Pancreas (tissue), 10 donors: ENCODE measurements around the gene CEP250. TPM values are rescaled to one million over a fixed set of nuclear protein-coding genes. Genes with fewer than 3 reads are reported as not detected.

Source experiments
- ATAC-seq, 4 donors: fragments of 200-7000 bp; cut with Tn5 transposase; one replicate each; pipeline versions ENCODE4 v1.8.0 to v1.9.1; 2020; ENCODE audit warnings: mild to moderate bottlenecking in 4 of 4, moderate library complexity in 4 of 4
- DNase-seq, 6 donors: peaks; one replicate each; pipeline ENCODE4 v3.0.0-alpha.2; 2020
- FAIRE-seq: peaks from 2 replicates; lab custom pipeline; 2012; peaks lifted over from hg19 to GRCh38; lab: Jason Lieb, UNC
- H3K27ac ChIP-seq, 4 donors: fragments of 200-600 bp; sonication (generic); 1 replicate in 3 of 4; 2 replicates in 1 of 4; pipeline versions ENCODE4 v1.5.0 to v1.8.0; 2020
- H3K27me3 ChIP-seq, 4 donors: fragments of 200-600 bp; one replicate each; pipeline ENCODE4 v1.8.0; 2021
- H3K36me3 ChIP-seq, 3 donors: fragments of 200-600 bp; sonication (generic) in 1 of 3; one replicate each; pipeline versions ENCODE4 v1.5.0 to v1.8.0; 2020 to 2021
- H3K4me1 ChIP-seq, 3 donors: fragments of 200-600 bp; one replicate each; pipeline ENCODE4 v1.8.0; 2021
- H3K4me3 ChIP-seq, 4 donors: fragments of 200-600 bp; sonication (generic) in 2 of 4; one replicate each; pipeline versions ENCODE4 v1.5.0 to v1.8.0; 2020 to 2021
- H3K9me3 ChIP-seq, 4 donors: fragments of 200-600 bp; one replicate each; pipeline ENCODE4 v1.8.0; 2021
- WGBS, 2 donors: extraction: QIAGEN DNeasy Blood & Tissue Kit; methylation state at CpG; one replicate each; pipeline ENCODE4 v1.1.7; 2013; 5-methylcytosine and 5-hydroxymethylcytosine counted together
- intact Hi-C, 3 donors: fragments of 100-400 bp; cut with DNase I; formaldehyde crosslinking; loops; one replicate each; pipeline versions ENCODE4 v1.11.1 to v1.14.2; 2022
- polyA plus RNA-seq, 2 donors: library from polyadenylated mRNA; stranded (reverse); fragments of 200-250 nt; gene quantifications; one replicate each; pipeline ENCODE4 v1.2.3, GENCODE V29; 2013
- total RNA-seq, 6 donors: library from RNA; stranded (reverse); fragmentation: NEBNext Ultra II Directional in 4 of 6; extraction: Animal tissue kit (Norgen Biotek cat#: 25700) in 4 of 6; gene quantifications; one replicate each; pipeline versions ENCODE4 v1.2.1 to v1.2.4, GENCODE V29; 2021 to 2023
- TF ChIP-seq, protein P1 (sequence below), 4 donors: fragments of 200-600 bp; sonication (generic) in 3 of 4; IDR thresholded peaks; one replicate each; pipeline versions ENCODE4 v1.5.0 to v1.8.0; 2021; ENCODE audit warnings: antibody characterized with exemption in 4 of 4
- donor health status: healthy with polysubstance abuse.
- donor health status: DM: no; HTN: no; CAD: no; lungs with moderate emphysema.
- donor health status: DM: no; HTN: no; CAD: no.
- donor health status: control.
- donor health status: control.
- donor health status: Bipolar disorder and iron deficiency.
- donor health status: DM: yes; HTN: yes; CAD: no.
- donor health status: DM: no; HTN: no; CAD: no.
- donor health status: DM: no; HTN: no; CAD: no.
- donor health status: DM: yes; HTN: yes; CAD: no.

The CEP250 gene
- total and polyA plus RNA-seq, 8 donors: 4.5 to 16.2 (median 10.0) TPM

DNA sequence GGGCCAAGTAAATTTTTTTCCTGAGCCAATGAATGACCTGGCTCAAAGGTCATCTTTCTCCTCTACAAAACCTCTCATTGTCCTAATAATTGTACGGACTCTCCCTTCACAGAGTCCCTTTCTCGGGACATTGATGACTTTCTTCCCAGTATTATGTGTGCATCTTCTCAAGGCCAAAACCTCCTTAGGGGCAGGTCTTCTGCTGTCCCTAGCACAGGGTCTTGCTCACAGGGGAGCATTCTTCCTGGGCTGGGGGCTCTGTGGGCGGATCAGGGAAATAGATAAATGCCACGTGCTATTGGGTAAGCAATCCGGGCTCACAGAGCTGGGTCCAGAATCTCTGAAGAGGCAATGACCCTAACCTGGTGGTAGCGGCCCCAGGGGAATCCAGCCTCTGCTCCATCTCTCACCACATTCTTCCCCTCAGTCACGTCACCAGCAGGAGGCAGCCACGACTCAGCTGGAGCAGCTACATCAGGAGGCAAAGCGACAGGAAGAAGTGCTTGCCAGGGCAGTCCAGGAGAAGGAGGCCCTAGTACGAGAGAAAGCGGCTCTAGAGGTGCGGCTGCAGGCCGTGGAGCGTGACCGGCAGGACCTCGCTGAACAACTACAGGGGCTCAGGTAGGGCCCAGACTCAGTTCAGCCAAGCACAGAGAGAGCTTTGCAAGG, 23.5 kb downstream of the CEP250 start:
- TF ChIP-seq, protein P1, sequence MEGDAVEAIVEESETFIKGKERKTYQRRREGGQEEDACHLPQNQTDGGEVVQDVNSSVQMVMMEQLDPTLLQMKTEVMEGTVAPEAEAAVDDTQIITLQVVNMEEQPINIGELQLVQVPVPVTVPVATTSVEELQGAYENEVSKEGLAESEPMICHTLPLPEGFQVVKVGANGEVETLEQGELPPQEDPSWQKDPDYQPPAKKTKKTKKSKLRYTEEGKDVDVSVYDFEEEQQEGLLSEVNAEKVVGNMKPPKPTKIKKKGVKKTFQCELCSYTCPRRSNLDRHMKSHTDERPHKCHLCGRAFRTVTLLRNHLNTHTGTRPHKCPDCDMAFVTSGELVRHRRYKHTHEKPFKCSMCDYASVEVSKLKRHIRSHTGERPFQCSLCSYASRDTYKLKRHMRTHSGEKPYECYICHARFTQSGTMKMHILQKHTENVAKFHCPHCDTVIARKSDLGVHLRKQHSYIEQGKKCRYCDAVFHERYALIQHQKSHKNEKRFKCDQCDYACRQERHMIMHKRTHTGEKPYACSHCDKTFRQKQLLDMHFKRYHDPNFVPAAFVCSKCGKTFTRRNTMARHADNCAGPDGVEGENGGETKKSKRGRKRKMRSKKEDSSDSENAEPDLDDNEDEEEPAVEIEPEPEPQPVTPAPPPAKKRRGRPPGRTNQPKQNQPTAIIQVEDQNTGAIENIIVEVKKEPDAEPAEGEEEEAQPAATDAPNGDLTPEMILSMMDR (IDR thresholded peaks at IDR 0.05): no peak
- no peak for ATAC-seq
- Histone ChIP-seq H3K4me1 (no peaks in the 10 kb centered on the region), H3K27ac (no peak overlapping the region), H3K36me3 (peaks cover 0 to 61% (median 6%) of the 10 kb centered on the region in 3 donors), H3K9me3 (no peaks in the 10 kb centered on the region), H3K4me3 (no peak overlapping the region), H3K27me3 (no peaks in the 10 kb centered on the region)
- 87 to 90% methylated on average over 16 of the region's 16 CpGs for WGBS, 2 donors
- intact Hi-C loops: no loop called here
- FAIRE-seq: no peak
- DNase-seq: no peak

DNA sequence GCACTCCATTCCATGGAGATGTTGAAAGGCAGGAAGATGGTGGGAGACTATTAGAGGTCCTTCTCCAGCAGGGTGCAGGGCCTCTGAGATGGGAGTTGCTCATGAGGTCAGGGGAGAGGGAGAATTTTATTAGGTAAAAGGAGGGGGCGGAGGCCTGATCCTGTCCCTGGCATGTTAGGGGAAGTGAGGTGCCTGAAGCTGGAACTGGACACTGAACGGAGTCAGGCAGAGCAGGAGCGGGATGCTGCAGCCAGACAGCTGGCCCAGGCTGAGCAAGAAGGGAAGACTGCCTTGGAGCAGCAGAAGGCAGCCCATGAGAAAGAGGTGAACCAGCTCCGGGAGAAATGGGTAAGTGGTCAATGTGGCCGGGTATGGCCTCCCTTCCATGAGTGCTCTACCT, 24.4 kb downstream of the CEP250 start:
- ATAC-seq (no peak), FAIRE-seq (no peak), DNase-seq (no peak)
- TF ChIP-seq, protein P1 (IDR thresholded peaks at IDR 0.05): no peak
- H3K4me3 ChIP-seq: no peak overlapping the region
- no peak overlapping the region for H3K27ac ChIP-seq
- WGBS, 2 donors: 93 to 95% methylated on average over 5 of the region's 5 CpGs
- no peaks in the 10 kb centered on the region for H3K9me3 ChIP-seq
- intact Hi-C loops: no loop called here
- no peaks in the 10 kb centered on the region for H3K27me3 ChIP-seq
- peaks cover 0 to 52% (median 4%) of the 10 kb centered on the region in 3 donors for H3K36me3 ChIP-seq
- H3K4me1 ChIP-seq: no peaks in the 10 kb centered on the region

DNA sequence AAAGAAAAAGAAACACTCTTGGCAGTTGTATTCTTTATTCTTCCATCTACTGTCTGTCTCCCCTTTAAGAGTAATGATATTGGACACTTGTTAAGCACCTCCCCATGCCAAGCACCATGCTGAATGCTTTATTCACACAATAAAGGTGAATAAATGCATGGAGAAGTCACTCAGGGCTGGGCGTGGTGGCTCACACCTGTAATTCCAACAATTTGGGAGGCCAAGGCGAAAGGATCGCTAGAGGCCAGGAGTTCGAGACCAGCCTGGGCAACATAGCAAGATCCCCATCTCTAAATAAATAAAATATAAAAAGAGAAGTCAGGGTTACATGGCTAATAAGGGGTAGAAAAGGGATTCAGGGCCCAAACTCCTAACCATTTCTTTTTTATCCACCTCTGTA, 32.1 kb downstream of the CEP250 start:
- no peaks in the 10 kb centered on the region for H3K4me1 ChIP-seq
- intact Hi-C loops: no loop called here
- peaks cover 0 to 21% (median 6%) of the 10 kb centered on the region in 3 donors for H3K36me3 ChIP-seq
- TF ChIP-seq, protein P1 (IDR thresholded peaks at IDR 0.05): no peak
- 97% methylated on average over 4 of the region's 4 CpGs for WGBS, 2 donors
- DNase-seq (no peak), FAIRE-seq (no peak), ATAC-seq (no peak)
- H3K4me3 ChIP-seq: no peak overlapping the region
- no peak overlapping the region for H3K27ac ChIP-seq
- no peaks in the 10 kb centered on the region for H3K9me3 ChIP-seq
- H3K27me3 ChIP-seq: no peaks in the 10 kb centered on the region

DNA sequence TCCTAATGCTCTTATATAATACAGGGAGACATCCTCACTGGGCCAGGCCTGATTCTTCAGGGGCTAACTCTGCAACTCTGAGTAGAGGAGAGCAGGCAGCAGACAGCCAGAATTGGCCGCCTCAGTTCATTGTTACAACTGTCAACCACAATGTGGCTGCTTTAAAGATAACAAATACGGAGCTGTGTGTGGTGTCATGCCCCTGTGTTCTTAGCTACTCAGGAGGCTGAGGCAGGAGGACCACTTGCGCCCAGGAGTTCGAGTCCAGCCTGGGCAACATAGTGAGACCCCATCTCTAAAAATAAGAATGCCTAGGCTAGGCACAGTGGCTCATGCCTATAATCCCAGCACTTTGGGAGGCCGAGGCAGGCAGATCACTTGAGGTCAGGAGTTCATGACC, 34.3 kb downstream of the CEP250 start:
- WGBS, 2 donors: 96 to 97% methylated on average over 5 of the region's 5 CpGs
- FAIRE-seq (no peak), ATAC-seq (no peak), DNase-seq (no peak)
- TF ChIP-seq, protein P1 (IDR thresholded peaks at IDR 0.05): no peak
- Histone ChIP-seq H3K27ac (no peak overlapping the region), H3K9me3 (no peaks in the 10 kb centered on the region), H3K36me3 (peaks cover 0 to 27% (median 6%) of the 10 kb centered on the region in 3 donors), H3K4me3 (no peak overlapping the region), H3K4me1 (no peaks in the 10 kb centered on the region), H3K27me3 (no peaks in the 10 kb centered on the region)
- intact Hi-C loops: no loop called here

DNA sequence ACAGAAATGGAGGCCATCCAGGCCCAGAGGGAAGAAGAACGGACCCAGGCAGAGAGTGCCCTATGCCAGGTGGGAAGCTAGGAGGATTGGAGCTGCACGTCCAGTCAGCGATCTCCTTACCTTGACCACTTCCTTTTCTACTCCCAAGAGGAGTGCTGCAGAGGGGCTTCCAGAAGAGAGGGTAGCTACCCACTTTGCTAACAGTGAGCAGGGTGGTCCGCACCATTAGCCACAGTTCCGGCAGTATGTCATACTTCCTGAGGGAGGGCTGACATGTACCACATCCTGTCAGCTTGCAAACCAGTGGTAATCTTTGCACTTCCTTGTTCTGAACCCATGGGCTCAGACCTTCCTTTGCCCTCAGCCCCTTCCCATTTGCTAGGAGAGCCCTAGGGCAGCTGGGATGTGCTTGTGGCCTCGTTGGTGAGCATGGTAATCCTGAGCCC, 35.4 kb downstream of the CEP250 start:
- WGBS, 2 donors: 83 to 90% methylated on average over 6 of the region's 6 CpGs
- Histone ChIP-seq H3K27ac (no peak overlapping the region), H3K36me3 (peaks cover 0 to 30% (median 6%) of the 10 kb centered on the region in 3 donors), H3K9me3 (no peaks in the 10 kb centered on the region), H3K4me1 (no peaks in the 10 kb centered on the region), H3K4me3 (peak overlapping the region in 1 of 4 donors; percentile 30), H3K27me3 (no peaks in the 10 kb centered on the region)
- TF ChIP-seq, protein P1 (IDR thresholded peaks at IDR 0.05): no peak
- peak in 3 of 4 donors; percentile 37 to 77 (median 71) for ATAC-seq
- FAIRE-seq: no peak
- DNase-seq: no peak
- intact Hi-C loops: no loop called here
